ENCODE data around the gene CACNA1H.
"Not testable (repeated sequence)": the region's sequence is repeated elsewhere in the genome, so short reads cannot be mapped to it uniquely, and the experiment has no call there.

CACNA1H gene

GRCh38 chr16:1220841-1221627 is 68.1 kb downstream of the CACNA1H start:
- FAIRE-seq (no peak), DNase-seq (ENCODE audit: extremely low spot score, insufficient read length, low read depth) (no peak)

GRCh38 chr16:1221628-1222552 is 69.0 kb downstream of the CACNA1H start:
- DNase-seq (ENCODE audit: extremely low spot score, insufficient read length, low read depth) (no peak), FAIRE-seq (no peak)

GRCh38 chr16:1222553-1223354 is 69.8 kb downstream of the CACNA1H start:
- no peak for FAIRE-seq

GRCh38 chr16:1223355-1224214 is 70.7 kb downstream of the CACNA1H start:
- FAIRE-seq, result no peak

More at GRCh38 chr16:1222553-1223354, 69.8 kb downstream of the CACNA1H start:
- DNase-seq (ENCODE audit: extremely low spot score, insufficient read length, low read depth), result no peak

GRCh38 chr16:1224558-1224957 is 71.7 kb downstream of the CACNA1H start:
- no peak for DNase-seq (ENCODE audit: extremely low spot score, insufficient read length, low read depth)
- no peak for FAIRE-seq

More at GRCh38 chr16:1223355-1224214, 70.7 kb downstream of the CACNA1H start:
- DNase-seq (ENCODE audit: extremely low spot score, insufficient read length, low read depth), result no peak

- DNase-seq (ENCODE audit: extremely low spot score, insufficient read length, low read depth), result no peak
- FAIRE-seq, result no peak
Measured at GRCh38 chr16:1225051-1225451, 72.1 kb downstream of the CACNA1H start, which contains the start of gene TPSG1. TSS of gene TPSG1 (minus strand) at chr16:1225268. CDS start at chr16:1225252, 16 bp downstream.

- not testable (repeated sequence) for DNase-seq (ENCODE audit: extremely low spot score, insufficient read length, low read depth); FAIRE-seq
Measured at GRCh38 chr16:1225728-1226311, 72.9 kb downstream of the CACNA1H start.

- not testable (repeated sequence) for FAIRE-seq; DNase-seq (ENCODE audit: extremely low spot score, insufficient read length, low read depth)
Measured at GRCh38 chr16:1226692-1227091, 73.8 kb downstream of the CACNA1H start.

- not testable (repeated sequence) for FAIRE-seq; DNase-seq (ENCODE audit: extremely low spot score, insufficient read length, low read depth)
Measured at GRCh38 chr16:1228227-1228626, 75.3 kb downstream of the CACNA1H start.

- DNase-seq (ENCODE audit: extremely low spot score, insufficient read length, low read depth); FAIRE-seq: not testable (repeated sequence)
Measured at GRCh38 chr16:1229476-1229875, 76.6 kb downstream of the CACNA1H start.

GRCh38 chr16:1230084-1230470 is 77.2 kb downstream of the CACNA1H start, which contains the start of gene TPSB2:
TSS of gene TPSB2 (minus strand) at chr16:1230184. CDS start at chr16:1229951, 233 bp downstream.
- DNase-seq (ENCODE audit: extremely low spot score, insufficient read length, low read depth); FAIRE-seq: not testable (repeated sequence)

GRCh38 chr16:1230471-1231212 is 77.7 kb downstream of the CACNA1H start:
- not testable (repeated sequence) for DNase-seq (ENCODE audit: extremely low spot score, insufficient read length, low read depth); FAIRE-seq

GRCh38 chr16:1231301-1231700 is 78.4 kb downstream of the CACNA1H start:
- not testable (repeated sequence) for DNase-seq (ENCODE audit: extremely low spot score, insufficient read length, low read depth); FAIRE-seq

GRCh38 chr16:1232049-1232748 is 79.3 kb downstream of the CACNA1H start:
- FAIRE-seq; DNase-seq (ENCODE audit: extremely low spot score, insufficient read length, low read depth): not testable (repeated sequence)

- peak; percentile 89 for FAIRE-seq
- DNase-seq (ENCODE audit: extremely low spot score, insufficient read length, low read depth), result not testable (repeated sequence)
Measured at GRCh38 chr16:1236659-1237058, 83.8 kb downstream of the CACNA1H start.

- DNase-seq (ENCODE audit: extremely low spot score, insufficient read length, low read depth) (no peak), FAIRE-seq (no peak)
Measured at GRCh38 chr16:1237990-1238389, 85.1 kb downstream of the CACNA1H start.

- not testable (repeated sequence) for FAIRE-seq; DNase-seq (ENCODE audit: extremely low spot score, insufficient read length, low read depth)
Measured at GRCh38 chr16:1238909-1239308, 86.0 kb downstream of the CACNA1H start.

All from GM18507 (cell line).